Upper lobe of left lung (tissue), 4 donors: Measurements from ENCODE around the gene KRTAP13-4.

Experiments
- CTCF ChIP-seq, 6 experiments: fragments of 450-650 bp in 4 of 6; fragments of 200-600 bp in 2 of 6; sonication (generic) in 2 of 6; IDR thresholded peaks; one replicate each; pipeline ENCODE4 v1.5.1; 2016 to 2019; ENCODE audit warnings: antibody characterized with exemption in 6 of 6
- EP300 ChIP-seq, 4 donors: sonication (generic); formaldehyde crosslinking; IDR thresholded peaks; one replicate each; pipeline ENCODE4 v1.5.1; 2017; ENCODE audit warnings: antibody characterized with exemption in 4 of 4, control low read depth in 2 of 4
- POLR2A ChIP-seq, 4 donors: fragments of 450-650 bp; IDR thresholded peaks; one replicate each; pipeline ENCODE4 v1.5.1; 2016 to 2017; ENCODE audit warnings: antibody characterized with exemption in 4 of 4, mild to moderate bottlenecking in 2 of 4
- POLR2AphosphoS5 ChIP-seq, 2 donors: sonication (generic); formaldehyde crosslinking; IDR thresholded peaks; one replicate each; pipeline ENCODE4 v1.5.1; 2017; ENCODE audit warnings: antibody characterized with exemption in 2 of 2

GRCh38 chr21:30391492-30392025 lies 38.5 kb upstream of the KRTAP13-4 start:
- TF ChIP-seq CTCF (IDR thresholded peaks at IDR 0.05) (no peak), EP300 (IDR thresholded peaks at IDR 0.05) (no peak), POLR2AphosphoS5 (IDR thresholded peaks at IDR 0.05) (no peak), POLR2A (IDR thresholded peaks at IDR 0.05) (no peak)
